Nephron (organoid): ENCODE measurements around the gene SYAP1.

ENCODE experiments used
- H3K27ac Mint-ChIP-seq, 3 experiments: 2 replicates each; pipeline ENCODE4 v1.8.0; 2020; ENCODE audit warnings: mixed read lengths in 3 of 3, mild to moderate bottlenecking in 2 of 3, moderate library complexity in 1 of 3
- H3K27me3 Mint-ChIP-seq: 2 replicates; pipeline ENCODE4 v1.8.0; 2021; ENCODE audit warnings: low read depth, mild to moderate bottlenecking, moderate library complexity, mixed read lengths
- H3K36me3 Mint-ChIP-seq: 2 replicates; pipeline ENCODE4 v1.8.0; 2020; ENCODE audit warnings: low read depth, mixed read lengths
- H3K4me1 Mint-ChIP-seq: 2 replicates; pipeline ENCODE4 v1.8.0; 2020; ENCODE audit warnings: mixed read lengths
- H3K4me3 Mint-ChIP-seq, 3 experiments: 2 replicates each; pipeline ENCODE4 v1.8.0; 2020; ENCODE audit warnings: mild to moderate bottlenecking in 3 of 3, mixed read lengths in 3 of 3, moderate library complexity in 2 of 3
- H3K9me3 Mint-ChIP-seq: 2 replicates; pipeline ENCODE4 v1.8.0; 2020; ENCODE audit warnings: mixed read lengths
- TF ChIP-seq, protein P1 (sequence below), 3 experiments: fragments of 200-600 bp; sonication (generic); IDR thresholded peaks; one replicate each; pipeline ENCODE4 v1.5.0; 2021; ENCODE audit warnings: antibody characterized with exemption in 3 of 3; ENCODE audit not compliant: unreplicated experiment in 3 of 3

Gene SYAP1

DNA sequence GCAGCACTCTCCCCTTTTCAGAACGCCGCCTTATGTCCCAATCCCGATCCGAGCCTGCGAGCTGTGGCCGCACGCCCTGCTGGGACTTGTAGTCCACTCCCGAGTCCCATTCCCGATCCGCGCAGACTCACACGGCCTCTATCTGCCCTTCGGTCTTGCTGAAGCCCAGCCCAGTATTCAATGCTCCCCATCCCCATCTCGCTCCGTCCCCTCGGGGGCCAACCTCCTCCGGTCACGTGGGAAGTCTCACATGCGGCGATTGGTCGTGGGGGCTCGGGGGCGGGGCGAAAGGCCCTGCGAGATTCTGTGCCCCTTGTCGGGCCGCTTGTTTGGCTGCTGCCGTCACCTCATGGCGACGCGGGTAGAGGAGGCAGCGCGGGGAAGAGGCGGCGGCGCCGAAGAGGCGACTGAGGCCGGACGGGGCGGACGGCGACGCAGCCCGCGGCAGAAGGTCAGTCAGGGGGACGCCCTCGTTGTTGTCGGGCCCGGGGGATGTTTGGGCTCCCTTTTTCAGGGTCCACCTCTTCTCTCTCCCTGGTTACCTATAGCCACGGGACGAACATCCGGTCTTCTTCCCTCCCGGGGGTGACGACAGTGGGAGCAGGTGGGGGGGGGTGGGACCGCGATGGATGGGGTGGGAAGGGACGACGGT lies 66.9 kb downstream of the SYAP1 start, which contains the start of gene TXLNG:
Gene TXLNG (plus strand): TSS at position 328 of the 652 bp plus-strand sequence. CDS start 22 bp downstream, at position 350.
- H3K4me3 Mint-ChIP-seq = peak within 1 kb of the TSS; percentile 92 to 95 (median 93)
- H3K4me1 Mint-ChIP-seq = peaks cover 4% of the 10 kb centered on the region
- peak within 1 kb of the TSS; percentile 55 to 77 (median 64) for H3K27ac Mint-ChIP-seq
- no peaks in the 10 kb centered on the region for H3K9me3 Mint-ChIP-seq
- peaks cover 3% of the 10 kb centered on the region for H3K27me3 Mint-ChIP-seq
- TF ChIP-seq, protein P1, sequence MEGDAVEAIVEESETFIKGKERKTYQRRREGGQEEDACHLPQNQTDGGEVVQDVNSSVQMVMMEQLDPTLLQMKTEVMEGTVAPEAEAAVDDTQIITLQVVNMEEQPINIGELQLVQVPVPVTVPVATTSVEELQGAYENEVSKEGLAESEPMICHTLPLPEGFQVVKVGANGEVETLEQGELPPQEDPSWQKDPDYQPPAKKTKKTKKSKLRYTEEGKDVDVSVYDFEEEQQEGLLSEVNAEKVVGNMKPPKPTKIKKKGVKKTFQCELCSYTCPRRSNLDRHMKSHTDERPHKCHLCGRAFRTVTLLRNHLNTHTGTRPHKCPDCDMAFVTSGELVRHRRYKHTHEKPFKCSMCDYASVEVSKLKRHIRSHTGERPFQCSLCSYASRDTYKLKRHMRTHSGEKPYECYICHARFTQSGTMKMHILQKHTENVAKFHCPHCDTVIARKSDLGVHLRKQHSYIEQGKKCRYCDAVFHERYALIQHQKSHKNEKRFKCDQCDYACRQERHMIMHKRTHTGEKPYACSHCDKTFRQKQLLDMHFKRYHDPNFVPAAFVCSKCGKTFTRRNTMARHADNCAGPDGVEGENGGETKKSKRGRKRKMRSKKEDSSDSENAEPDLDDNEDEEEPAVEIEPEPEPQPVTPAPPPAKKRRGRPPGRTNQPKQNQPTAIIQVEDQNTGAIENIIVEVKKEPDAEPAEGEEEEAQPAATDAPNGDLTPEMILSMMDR (IDR thresholded peaks at IDR 0.05; ENCODE audit: unreplicated experiment in 3 of 3) = no peak
- peaks cover 5% of the 10 kb centered on the region for H3K36me3 Mint-ChIP-seq

DNA sequence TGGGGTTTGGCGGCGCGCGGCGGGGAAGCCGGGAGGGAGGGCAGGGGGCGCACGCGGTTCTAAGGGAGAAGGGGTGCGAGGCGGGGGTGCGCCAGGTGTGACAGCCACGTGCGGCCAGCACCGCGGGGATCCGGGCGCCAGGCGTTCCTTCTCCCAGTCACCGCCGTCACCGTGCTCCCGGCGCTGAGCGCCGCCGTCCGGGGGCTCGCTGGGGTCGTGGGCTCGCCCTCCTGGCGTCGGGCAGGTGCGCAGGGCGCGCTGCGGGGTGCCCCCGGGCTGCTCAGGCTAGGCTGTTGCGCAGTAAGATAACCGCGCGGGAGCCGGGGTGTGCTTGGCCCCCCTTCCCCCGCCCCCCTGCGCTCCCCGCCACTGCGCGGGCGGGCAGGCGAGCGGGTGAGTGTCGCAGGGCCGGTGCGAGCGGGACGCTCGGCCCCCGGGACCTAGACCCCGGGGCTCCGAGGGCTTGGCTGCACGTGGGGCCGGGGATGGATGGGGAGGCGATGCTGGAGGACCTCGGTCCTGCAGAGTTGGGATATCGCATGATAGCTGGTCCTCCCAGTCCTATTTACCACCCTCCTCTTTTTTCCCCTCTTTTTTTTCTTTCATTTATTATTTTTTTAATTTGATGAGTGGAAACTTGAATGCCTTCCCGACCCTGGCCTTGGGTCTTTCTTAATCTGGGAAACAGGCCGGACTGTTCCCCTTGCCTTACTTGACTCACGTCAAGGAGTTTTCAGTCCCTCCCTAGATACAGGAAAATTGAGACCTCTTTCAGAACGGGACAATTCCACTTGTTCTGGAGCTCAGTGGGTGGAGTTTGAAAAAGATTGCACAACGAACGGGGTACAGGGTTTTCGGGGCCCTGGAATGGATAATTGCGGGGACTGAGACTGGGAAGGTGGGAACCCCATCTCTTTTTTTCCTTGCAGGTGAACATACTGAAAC lies 67.7 kb downstream of the SYAP1 start:
- Mint-ChIP-seq H3K27me3 (peaks cover 3% of the 10 kb centered on the region), H3K36me3 (peaks cover 7% of the 10 kb centered on the region), H3K27ac (peak overlapping the region in 1 of 3 experiments; percentile 40), H3K4me3 (peak overlapping the region; percentile 92 to 95 (median 93)), H3K9me3 (no peaks in the 10 kb centered on the region), H3K4me1 (peaks cover 4% of the 10 kb centered on the region)
- TF ChIP-seq, protein P1 (IDR thresholded peaks at IDR 0.05; ENCODE audit: unreplicated experiment in 3 of 3) = no peak

DNA sequence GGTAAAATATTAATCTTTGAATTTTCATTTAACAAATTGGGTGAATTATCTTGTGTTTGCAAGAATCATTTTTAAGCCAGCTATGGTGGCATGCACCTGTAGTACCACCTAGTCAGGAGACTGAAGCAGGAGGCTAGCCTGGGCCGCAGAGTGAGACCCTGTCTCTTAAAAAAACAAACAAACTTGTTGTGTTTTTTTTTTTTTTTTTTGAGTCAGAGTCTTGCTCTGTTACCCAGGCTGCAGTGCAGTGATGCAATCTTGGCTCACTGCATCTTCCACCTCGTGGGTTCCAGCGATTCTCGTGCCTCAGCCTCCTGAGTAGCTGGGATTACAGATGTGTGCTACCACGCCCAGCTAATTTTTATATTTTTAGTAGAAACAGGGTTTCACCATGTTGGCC lies 69.1 kb downstream of the SYAP1 start:
- Mint-ChIP-seq H3K4me1 (peaks cover 4% of the 10 kb centered on the region), H3K36me3 (peaks cover 9% of the 10 kb centered on the region), H3K9me3 (no peaks in the 10 kb centered on the region), H3K27me3 (peaks cover 3% of the 10 kb centered on the region), H3K4me3 (peak overlapping the region; percentile 87 to 95 (median 89)), H3K27ac (no peak overlapping the region)
- TF ChIP-seq, protein P1 (IDR thresholded peaks at IDR 0.05; ENCODE audit: unreplicated experiment in 3 of 3) = no peak

DNA sequence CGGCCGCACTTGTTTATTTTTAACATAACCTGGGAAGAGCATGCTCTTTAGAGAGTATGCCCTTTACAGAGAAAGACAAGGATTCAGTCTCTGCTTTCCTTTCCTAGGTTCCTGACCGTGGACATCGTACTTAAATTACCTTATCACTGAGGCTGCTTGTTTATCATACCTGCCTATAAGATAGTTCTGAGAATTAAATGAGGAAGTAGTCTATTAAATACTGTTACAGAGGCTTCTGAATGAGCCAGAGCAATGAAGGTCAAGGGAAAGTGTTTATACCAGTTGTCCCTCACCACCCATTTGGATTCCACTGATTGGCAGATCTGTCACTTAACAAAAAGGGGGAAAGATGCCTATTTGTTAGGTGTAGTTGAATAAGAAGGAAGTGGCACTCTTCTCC lies 76.9 kb downstream of the SYAP1 start:
- H3K4me3 Mint-ChIP-seq = no peak overlapping the region
- peaks cover 4% of the 10 kb centered on the region for H3K4me1 Mint-ChIP-seq
- no peak overlapping the region for H3K27ac Mint-ChIP-seq
- no peaks in the 10 kb centered on the region for H3K27me3 Mint-ChIP-seq
- TF ChIP-seq, protein P1 (IDR thresholded peaks at IDR 0.05; ENCODE audit: unreplicated experiment in 3 of 3) = no peak
- H3K9me3 Mint-ChIP-seq = no peaks in the 10 kb centered on the region
- H3K36me3 Mint-ChIP-seq = peaks cover 40% of the 10 kb centered on the region

DNA sequence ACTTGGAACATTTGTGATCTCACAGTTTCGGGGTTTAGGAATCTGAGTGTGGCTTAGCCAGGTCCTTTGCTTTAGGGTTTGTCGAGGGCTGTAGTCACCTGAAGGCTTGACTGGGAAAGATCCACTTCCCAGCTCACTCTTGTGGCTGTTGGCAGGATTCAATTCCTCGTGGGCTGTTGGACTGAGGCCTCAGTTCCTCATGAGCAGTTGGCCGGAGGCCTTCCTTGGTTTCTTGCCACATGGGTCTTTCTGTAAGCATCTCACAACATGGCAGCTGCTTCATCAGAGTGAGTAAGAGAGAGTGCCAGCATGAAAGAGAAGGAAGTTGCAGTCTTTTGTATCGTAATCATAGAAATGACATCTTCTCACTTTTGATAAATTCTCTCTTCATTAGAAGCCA lies 77.9 kb downstream of the SYAP1 start:
- Mint-ChIP-seq H3K36me3 (peaks cover 41% of the 10 kb centered on the region), H3K27me3 (no peaks in the 10 kb centered on the region), H3K4me1 (peaks cover 4% of the 10 kb centered on the region), H3K4me3 (no peak overlapping the region), H3K9me3 (no peaks in the 10 kb centered on the region), H3K27ac (no peak overlapping the region)
- TF ChIP-seq, protein P1 (IDR thresholded peaks at IDR 0.05; ENCODE audit: unreplicated experiment in 3 of 3) = no peak
